ENCODE results near the gene RPS21. TPM values are rescaled to one million over a fixed set of nuclear protein-coding genes. Genes with fewer than 3 reads are reported as not detected.

Gene RPS21
- total and polyA plus RNA-seq, 2 of the 13 experiments (the other 11 are each of a cell fraction or from before 2014, with no cell fraction given): 2,647 to 11,063 TPM

DNA sequence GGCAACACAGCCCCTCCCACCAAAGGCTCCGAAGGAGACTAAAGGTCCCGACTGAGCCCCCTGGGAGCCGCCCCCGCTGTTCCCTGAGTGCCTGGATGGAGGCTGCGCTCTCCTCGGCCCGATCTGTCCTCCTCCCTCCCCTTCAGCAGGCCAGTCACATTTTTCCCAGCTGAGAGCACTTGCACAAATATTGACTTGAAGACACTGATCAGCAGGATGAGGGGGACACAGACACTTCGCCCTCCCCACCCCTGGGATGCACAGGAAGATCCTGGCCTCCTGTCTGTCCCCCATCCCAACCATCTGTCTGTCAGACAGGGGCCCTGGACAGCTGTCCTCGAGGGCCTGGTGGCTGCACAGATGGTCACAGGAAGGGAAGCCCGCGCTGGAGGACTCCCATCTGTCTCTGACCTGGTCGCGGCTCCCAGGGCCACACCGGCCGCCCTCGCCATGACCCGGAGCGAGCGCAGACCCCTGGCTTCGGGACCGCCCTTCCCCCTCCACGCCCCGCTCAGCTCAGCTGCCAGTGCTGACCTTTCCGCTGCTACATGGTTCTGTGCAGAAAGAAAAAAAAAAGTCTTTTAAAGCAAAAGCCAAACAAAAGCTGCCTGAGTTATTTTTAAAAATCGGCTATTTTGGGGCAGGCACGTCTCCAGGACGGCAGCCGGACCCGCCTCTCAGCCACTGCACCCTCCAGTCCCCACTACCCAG is 30.9 kb upstream of the RPS21 start (continued):
- no peak for TF ChIP-seq SRF (IDR thresholded peaks at IDR 0.05; ENCODE audit: low read depth, low read length)
- no peak for TF ChIP-seq KDM4B (CRISPR knock-in tag; IDR thresholded peaks at IDR 0.05)
- peak; percentile 87 for TF ChIP-seq ZNF263 (CRISPR knock-in tag; IDR thresholded peaks at IDR 0.05)
- TF ChIP-seq TCF7L2 (IDR thresholded peaks at IDR 0.05; ENCODE audit: low read depth, low read length): no peak
- TF ChIP-seq ZNF296 (CRISPR knock-in tag; conservative IDR thresholded peaks at IDR 0.05): no peak
- no peak for TF ChIP-seq ZNF121 (CRISPR knock-in tag; IDR thresholded peaks at IDR 0.05)
- no peak for TF ChIP-seq NFKBIZ (CRISPR knock-in tag; IDR thresholded peaks at IDR 0.05)
- no peak for TF ChIP-seq GTF2F1 (IDR thresholded peaks at IDR 0.05; ENCODE audit: low read length)
- TF ChIP-seq HOXA3 (CRISPR knock-in tag; IDR thresholded peaks at IDR 0.05): no peak; the same call in 1 of the 2 replicates
- TF ChIP-seq, protein P1, sequence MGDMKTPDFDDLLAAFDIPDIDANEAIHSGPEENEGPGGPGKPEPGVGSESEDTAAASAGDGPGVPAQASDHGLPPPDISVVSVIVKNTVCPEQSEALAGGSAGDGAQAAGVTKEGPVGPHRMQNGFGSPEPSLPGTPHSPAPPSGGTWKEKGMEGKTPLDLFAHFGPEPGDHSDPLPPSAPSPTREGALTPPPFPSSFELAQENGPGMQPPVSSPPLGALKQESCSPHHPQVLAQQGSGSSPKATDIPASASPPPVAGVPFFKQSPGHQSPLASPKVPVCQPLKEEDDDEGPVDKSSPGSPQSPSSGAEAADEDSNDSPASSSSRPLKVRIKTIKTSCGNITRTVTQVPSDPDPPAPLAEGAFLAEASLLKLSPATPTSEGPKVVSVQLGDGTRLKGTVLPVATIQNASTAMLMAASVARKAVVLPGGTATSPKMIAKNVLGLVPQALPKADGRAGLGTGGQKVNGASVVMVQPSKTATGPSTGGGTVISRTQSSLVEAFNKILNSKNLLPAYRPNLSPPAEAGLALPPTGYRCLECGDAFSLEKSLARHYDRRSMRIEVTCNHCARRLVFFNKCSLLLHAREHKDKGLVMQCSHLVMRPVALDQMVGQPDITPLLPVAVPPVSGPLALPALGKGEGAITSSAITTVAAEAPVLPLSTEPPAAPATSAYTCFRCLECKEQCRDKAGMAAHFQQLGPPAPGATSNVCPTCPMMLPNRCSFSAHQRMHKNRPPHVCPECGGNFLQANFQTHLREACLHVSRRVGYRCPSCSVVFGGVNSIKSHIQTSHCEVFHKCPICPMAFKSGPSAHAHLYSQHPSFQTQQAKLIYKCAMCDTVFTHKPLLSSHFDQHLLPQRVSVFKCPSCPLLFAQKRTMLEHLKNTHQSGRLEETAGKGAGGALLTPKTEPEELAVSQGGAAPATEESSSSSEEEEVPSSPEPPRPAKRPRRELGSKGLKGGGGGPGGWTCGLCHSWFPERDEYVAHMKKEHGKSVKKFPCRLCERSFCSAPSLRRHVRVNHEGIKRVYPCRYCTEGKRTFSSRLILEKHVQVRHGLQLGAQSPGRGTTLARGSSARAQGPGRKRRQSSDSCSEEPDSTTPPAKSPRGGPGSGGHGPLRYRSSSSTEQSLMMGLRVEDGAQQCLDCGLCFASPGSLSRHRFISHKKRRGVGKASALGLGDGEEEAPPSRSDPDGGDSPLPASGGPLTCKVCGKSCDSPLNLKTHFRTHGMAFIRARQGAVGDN (CRISPR knock-in tag; IDR thresholded peaks at IDR 0.05): peak; percentile 39; the same call in 1 of the 2 replicates
- TF ChIP-seq TEAD3 (CRISPR knock-in tag; optimal IDR thresholded peaks at IDR 0.05; ENCODE audit: borderline replicate concordance): peak; percentile 58
- no peak for TF ChIP-seq SSRP1 (CRISPR knock-in tag; IDR thresholded peaks at IDR 0.05)
- TF ChIP-seq SRSF1 (optimal IDR thresholded peaks at IDR 0.05; ENCODE audit: low read depth, low read length): no peak
- TF ChIP-seq, protein P2, sequence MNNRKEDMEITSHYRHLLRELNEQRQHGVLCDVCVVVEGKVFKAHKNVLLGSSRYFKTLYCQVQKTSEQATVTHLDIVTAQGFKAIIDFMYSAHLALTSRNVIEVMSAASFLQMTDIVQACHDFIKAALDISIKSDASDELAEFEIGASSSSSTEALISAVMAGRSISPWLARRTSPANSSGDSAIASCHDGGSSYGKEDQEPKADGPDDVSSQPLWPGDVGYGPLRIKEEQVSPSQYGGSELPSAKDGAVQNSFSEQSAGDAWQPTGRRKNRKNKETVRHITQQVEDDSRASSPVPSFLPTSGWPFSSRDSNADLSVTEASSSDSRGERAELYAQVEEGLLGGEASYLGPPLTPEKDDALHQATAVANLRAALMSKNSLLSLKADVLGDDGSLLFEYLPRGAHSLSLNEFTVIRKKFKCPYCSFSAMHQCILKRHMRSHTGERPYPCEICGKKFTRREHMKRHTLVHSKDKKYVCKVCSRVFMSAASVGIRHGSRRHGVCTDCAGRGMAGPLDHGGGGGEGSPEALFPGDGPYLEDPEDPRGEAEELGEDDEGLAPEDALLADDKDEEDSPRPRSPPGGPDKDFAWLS (CRISPR knock-in tag; IDR thresholded peaks at IDR 0.05; ENCODE audit: borderline replicate concordance): no peak
- TF ChIP-seq RBM39 (IDR thresholded peaks at IDR 0.05; ENCODE audit: low read depth, low read length, poor library complexity, severe bottlenecking): peak; percentile 14
- TF ChIP-seq, protein P3, sequence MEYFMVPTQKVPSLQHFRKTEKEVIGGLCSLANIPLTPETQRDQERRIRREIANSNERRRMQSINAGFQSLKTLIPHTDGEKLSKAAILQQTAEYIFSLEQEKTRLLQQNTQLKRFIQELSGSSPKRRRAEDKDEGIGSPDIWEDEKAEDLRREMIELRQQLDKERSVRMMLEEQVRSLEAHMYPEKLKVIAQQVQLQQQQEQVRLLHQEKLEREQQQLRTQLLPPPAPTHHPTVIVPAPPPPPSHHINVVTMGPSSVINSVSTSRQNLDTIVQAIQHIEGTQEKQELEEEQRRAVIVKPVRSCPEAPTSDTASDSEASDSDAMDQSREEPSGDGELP (IDR thresholded peaks at IDR 0.05; ENCODE audit: borderline replicate concordance, low read depth): peak; percentile 73; the same call in 1 of the 2 replicates
- no peak for TF ChIP-seq KAT7 (CRISPR knock-in tag; IDR thresholded peaks at IDR 0.05; ENCODE audit: borderline replicate concordance)
- TF ChIP-seq RORA (CRISPR knock-in tag; IDR thresholded peaks at IDR 0.05): no peak
- no peak for TF ChIP-seq HNF1B (CRISPR knock-in tag; IDR thresholded peaks at IDR 0.05)
- TF ChIP-seq FOXA1 (IDR thresholded peaks at IDR 0.05): no peak
- peak; percentile 63 for TF ChIP-seq FOXA1 (CRISPR knock-in tag; IDR thresholded peaks at IDR 0.05)

All from HepG2 (cell line).